ENCODE measurements around the gene AMFR. TPM values are rescaled to one million over a fixed set of nuclear protein-coding genes. Genes with fewer than 3 reads are reported as not detected.

Gene AMFR
- total RNA-seq, 1 donor from 2014 or later: 65.2 TPM

DNA sequence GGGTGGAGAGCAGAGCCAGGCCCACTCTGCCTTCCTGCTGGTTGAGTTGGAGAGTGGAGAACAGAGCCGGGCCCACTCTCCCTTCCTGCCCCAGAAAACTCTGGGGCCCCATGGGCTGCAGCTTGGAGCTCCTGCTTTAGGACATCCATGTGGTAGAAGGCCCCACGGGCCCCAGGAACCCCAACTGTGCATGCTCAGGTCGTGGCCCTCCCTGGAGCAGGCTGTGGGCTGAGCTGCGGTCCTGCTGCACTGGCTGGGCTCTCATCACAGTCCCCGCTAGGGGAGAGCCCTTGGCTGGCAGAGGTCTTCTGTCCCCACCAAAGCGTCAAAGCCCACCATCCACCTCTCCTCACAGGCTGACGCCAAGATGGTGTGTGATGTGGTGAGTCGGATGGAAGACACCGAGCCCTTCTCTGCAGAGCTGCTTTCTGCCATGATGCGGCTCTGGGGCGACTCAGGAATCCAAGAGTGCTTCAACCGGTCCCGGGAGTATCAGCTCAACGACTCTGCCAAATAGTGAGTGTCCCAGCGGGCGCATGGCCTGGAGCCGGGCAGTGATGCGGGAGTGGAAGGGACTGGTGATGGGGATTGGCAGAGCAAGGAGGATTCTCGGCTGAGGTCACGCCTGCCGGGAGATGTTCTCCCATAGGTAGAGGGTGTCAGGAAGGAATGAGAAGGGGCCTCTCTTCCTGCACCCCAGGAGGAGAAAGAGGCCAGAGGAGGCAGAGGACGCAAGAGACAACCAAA is 96.9 kb downstream of the AMFR start:
- H3K4me1 ChIP-seq: peaks cover 7% of the 10 kb centered on the region
- intact Hi-C loops (cut with micrococcal nuclease): no loop called here
- no peak for DNase-seq
- H3K9me3 ChIP-seq (replicated peaks): no peaks in the 10 kb centered on the region
- TF ChIP-seq, protein P1, sequence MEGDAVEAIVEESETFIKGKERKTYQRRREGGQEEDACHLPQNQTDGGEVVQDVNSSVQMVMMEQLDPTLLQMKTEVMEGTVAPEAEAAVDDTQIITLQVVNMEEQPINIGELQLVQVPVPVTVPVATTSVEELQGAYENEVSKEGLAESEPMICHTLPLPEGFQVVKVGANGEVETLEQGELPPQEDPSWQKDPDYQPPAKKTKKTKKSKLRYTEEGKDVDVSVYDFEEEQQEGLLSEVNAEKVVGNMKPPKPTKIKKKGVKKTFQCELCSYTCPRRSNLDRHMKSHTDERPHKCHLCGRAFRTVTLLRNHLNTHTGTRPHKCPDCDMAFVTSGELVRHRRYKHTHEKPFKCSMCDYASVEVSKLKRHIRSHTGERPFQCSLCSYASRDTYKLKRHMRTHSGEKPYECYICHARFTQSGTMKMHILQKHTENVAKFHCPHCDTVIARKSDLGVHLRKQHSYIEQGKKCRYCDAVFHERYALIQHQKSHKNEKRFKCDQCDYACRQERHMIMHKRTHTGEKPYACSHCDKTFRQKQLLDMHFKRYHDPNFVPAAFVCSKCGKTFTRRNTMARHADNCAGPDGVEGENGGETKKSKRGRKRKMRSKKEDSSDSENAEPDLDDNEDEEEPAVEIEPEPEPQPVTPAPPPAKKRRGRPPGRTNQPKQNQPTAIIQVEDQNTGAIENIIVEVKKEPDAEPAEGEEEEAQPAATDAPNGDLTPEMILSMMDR (IDR thresholded peaks at IDR 0.05; ENCODE audit: borderline replicate concordance): no peak
- H3K27me3 ChIP-seq (ENCODE audit: low read depth): no peaks in the 10 kb centered on the region
- no peak overlapping the region for H3K4me3 ChIP-seq
- H3K36me3 ChIP-seq: no peaks in the 10 kb centered on the region
- H3K27ac ChIP-seq (replicated peaks): no peak overlapping the region

DNA sequence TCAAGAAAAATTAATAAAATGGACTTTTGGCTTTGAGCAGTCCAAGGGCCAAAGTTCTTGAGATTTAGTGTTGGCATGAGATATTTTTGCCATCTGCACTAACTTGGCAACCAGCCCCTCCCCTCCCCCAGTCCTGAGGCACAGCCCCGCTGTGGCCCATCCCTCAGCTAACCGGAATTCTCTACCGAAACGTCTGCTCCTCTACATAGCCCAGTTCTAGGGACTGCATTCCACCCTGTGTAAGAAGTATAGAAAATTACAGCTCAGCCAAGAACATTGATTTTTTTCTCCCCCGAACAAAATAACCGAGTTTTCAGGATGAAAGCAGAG is 97.5 kb downstream of the AMFR start:
- no peak overlapping the region for H3K27ac ChIP-seq (replicated peaks)
- intact Hi-C loops (cut with micrococcal nuclease): no loop called here
- H3K4me1 ChIP-seq: peaks cover 6% of the 10 kb centered on the region
- DNase-seq: no peak
- no peaks in the 10 kb centered on the region for H3K36me3 ChIP-seq
- H3K4me3 ChIP-seq: no peak overlapping the region
- H3K27me3 ChIP-seq (ENCODE audit: low read depth): no peaks in the 10 kb centered on the region
- H3K9me3 ChIP-seq (replicated peaks): no peaks in the 10 kb centered on the region
- TF ChIP-seq, protein P1 (IDR thresholded peaks at IDR 0.05; ENCODE audit: borderline replicate concordance): no peak

DNA sequence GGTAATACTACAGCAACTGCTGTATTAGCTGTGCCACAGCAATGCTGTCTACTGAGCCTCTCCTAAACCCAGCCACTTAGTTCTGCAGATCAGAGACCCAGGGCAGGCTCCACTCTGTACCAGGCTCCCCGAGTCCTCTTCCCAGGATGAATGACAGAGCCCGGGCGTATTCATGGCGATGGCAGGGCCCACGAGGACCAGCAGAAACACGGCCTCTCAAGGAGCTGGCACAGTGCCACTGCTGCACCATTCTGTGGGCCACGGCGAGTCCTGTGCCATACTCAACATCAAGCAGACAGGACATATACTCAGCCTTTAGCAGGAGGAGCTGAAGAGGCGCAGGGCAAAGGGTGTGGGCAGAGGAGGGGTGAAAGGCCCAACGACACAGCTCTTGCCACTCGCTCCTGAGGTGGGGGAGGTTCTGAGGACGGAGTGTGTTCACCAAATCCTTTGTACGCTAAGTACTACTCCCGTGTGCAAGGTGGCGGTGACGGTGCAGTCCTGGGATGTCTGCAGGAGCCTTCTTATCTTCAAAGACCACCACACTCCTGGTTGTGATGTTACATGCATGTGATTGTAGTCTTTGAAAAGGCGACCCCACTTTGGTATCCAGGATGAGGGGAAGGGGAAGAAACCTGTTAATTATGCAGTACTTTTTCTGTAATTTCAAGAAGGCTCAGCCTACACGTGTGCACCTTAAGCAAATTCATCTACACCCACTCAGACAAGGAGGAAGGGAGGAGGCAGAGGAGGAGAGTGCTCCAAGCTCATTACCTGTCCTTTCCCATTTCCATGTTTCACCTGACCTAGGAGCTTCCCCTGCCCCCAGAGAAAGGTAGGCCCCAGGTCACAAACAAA is 98.0 kb downstream of the AMFR start:
- Histone ChIP-seq H3K4me3 (no peak overlapping the region), H3K36me3 (no peaks in the 10 kb centered on the region), H3K27me3 (ENCODE audit: low read depth) (no peaks in the 10 kb centered on the region), H3K9me3 (replicated peaks) (no peaks in the 10 kb centered on the region), H3K27ac (replicated peaks) (no peak overlapping the region), H3K4me1 (peaks cover under 1% of the 10 kb centered on the region)
- intact Hi-C loops (cut with micrococcal nuclease): no loop called here
- DNase-seq: no peak
- TF ChIP-seq, protein P1 (IDR thresholded peaks at IDR 0.05; ENCODE audit: borderline replicate concordance): no peak

DNA sequence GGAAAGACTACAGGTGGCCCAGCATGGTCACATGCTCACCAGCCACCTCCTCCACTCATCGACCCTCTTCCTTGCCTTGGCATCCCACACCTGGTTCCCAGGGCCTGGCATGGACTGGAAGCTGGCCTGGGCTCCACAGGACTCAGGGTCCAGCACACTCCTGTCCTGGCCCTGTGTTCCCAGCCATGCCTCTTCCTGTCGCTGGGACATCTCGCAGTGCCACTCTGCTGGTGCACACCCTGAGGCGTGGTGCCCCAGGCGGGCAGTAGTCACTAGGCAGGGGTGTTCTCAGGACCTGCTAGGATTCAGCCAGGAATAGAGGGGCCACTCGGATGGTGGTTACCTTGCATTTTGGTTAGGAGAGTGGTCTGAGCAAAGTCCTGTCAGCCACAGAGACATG is 99.4 kb downstream of the AMFR start:
- no peaks in the 10 kb centered on the region for H3K36me3 ChIP-seq
- H3K27ac ChIP-seq (replicated peaks): no peak overlapping the region
- no peaks in the 10 kb centered on the region for H3K4me1 ChIP-seq
- no peak overlapping the region for H3K4me3 ChIP-seq
- no peaks in the 10 kb centered on the region for H3K9me3 ChIP-seq (replicated peaks)
- no peak for DNase-seq
- intact Hi-C loops (cut with micrococcal nuclease): no loop called here
- TF ChIP-seq, protein P1 (IDR thresholded peaks at IDR 0.05; ENCODE audit: borderline replicate concordance): no peak
- no peaks in the 10 kb centered on the region for H3K27me3 ChIP-seq (ENCODE audit: low read depth)

DNA sequence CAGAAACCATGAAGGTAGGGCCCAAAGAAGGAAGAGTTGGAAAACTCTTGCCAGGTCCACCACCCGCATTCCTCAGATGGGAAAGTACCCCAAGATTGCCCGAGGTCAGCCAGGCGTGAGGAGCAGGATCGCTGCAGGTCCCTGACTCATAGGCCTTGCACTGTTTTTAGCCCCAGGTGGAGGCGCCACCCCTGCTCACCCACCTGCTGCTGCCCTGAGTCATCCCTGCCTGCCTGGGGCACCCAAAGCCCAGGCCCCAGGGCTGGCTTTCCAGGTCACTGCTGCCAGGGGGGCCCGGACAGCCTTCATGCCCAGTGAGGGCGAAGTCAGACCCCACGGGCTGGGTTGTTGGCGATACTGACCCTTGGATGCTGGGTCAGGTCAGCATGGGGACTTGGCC is 100.9 kb downstream of the AMFR start:
- no peak overlapping the region for H3K27ac ChIP-seq (replicated peaks)
- no peak overlapping the region for H3K4me3 ChIP-seq
- TF ChIP-seq, protein P1 (IDR thresholded peaks at IDR 0.05; ENCODE audit: borderline replicate concordance): no peak
- no peaks in the 10 kb centered on the region for H3K9me3 ChIP-seq (replicated peaks)
- no peaks in the 10 kb centered on the region for H3K4me1 ChIP-seq
- intact Hi-C loops (cut with micrococcal nuclease): no loop called here
- H3K27me3 ChIP-seq (ENCODE audit: low read depth): no peaks in the 10 kb centered on the region
- DNase-seq: no peak
- no peaks in the 10 kb centered on the region for H3K36me3 ChIP-seq
